ENCODE results near the gene PCCA. TPM values are rescaled to one million over a fixed set of nuclear protein-coding genes. Genes with fewer than 3 reads are reported as not detected.

Gene PCCA
- total RNA-seq, 2 donors from 2014 or later = 19.6 to 38.6 TPM

DNA sequence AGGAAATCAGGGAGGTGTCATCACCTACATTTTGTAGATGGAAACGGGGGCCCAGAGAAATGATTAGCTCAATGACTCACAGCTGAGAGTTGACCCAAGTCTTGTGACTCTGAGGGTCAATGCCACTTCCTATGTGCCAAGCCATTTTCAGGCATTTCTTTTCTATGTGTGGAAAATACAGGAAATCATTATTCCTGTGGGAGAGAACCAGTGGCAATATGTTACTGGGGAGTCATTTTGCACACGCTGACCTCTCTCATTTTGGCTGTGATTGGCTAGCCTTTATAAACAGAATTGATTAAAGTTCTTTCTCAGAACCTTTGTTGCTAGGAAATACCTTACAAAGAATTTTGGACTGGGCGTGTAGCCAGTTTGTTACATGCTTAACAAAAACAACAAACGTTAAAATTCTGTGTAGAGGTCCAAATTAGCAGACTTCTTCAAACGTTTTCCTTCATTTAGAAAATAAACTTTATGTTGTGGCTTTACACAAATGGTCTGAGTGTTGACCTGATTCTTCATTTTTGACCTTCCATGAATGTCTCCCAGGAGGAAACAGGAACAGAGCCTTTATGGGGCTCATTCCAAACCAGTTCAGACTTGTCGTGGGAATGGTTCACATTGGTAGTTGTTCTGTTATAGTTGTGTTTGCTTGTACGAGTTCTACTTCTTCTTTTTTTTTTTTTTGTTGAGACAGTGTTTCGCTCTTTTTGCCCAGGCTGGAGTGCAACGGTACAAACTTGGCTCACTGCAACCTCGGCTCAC, 11.4 kb downstream of the PCCA start:
- H3K4me1 ChIP-seq = peaks cover 0 to 14% of the 10 kb centered on the region in 2 donors
- no peak overlapping the region for H3K27ac ChIP-seq
- no peak for TF ChIP-seq CTCF (IDR thresholded peaks at IDR 0.05)
- H3K36me3 ChIP-seq = no peaks in the 10 kb centered on the region
- H3K27me3 ChIP-seq = no peaks in the 10 kb centered on the region
- DNase-seq (ENCODE audit: low spot score) = no peak
- no peak overlapping the region for H3K4me3 ChIP-seq
- H3K9me3 ChIP-seq = no peaks in the 10 kb centered on the region

DNA sequence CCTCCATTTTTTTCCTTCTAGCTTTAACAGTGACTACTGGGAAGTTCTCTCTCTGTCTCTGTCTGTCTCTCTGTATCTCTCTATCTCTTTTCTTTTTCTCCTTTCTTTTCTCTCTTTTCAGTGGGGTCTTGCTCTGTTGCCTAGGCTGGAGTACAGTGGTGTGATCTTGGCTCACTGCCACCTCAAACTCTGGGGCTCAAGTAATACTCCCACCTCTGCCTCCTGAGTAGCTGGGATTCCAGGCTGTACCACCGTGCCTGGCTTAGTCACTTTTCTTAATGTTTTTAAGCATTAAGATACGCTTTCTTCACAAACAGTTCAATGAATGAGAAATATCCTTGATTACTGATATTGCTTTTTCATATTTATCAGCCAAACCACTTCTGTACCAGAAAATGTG, 13.1 kb downstream of the PCCA start:
- Histone ChIP-seq H3K9me3 (no peaks in the 10 kb centered on the region), H3K4me1 (peaks cover 0 to 14% of the 10 kb centered on the region in 2 donors), H3K27me3 (no peaks in the 10 kb centered on the region), H3K36me3 (no peaks in the 10 kb centered on the region), H3K4me3 (no peak overlapping the region), H3K27ac (no peak overlapping the region)
- no peak for TF ChIP-seq CTCF (IDR thresholded peaks at IDR 0.05)
- no peak for DNase-seq (ENCODE audit: low spot score)

DNA sequence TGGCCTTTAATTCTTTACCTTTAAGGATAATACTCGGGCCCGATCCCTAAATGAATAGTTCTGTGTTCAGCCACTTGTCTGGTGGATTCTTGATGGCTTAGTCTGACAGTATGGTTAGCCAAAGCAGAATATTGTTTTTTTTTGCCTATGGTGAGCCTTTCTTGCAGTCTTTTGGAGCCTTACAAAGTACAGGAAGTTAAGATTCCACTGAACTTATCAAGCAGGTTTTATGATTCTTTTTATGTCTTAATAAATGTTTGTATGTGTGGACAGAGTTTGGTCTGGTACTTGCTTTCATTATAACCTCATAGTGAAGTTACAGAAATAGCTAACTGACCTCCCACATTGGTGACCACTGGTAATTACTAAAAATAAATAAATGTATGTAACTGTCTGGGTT, 17.1 kb downstream of the PCCA start:
- H3K4me1 ChIP-seq = peaks cover 0 to 2% of the 10 kb centered on the region in 2 donors
- DNase-seq (ENCODE audit: low spot score) = no peak

GRCh38 chr13:100106705-100107104, 17.8 kb downstream of the PCCA start:
- no peaks in the 10 kb centered on the region for H3K36me3 ChIP-seq
- TF ChIP-seq CTCF (IDR thresholded peaks at IDR 0.05) = no peak
- no peak overlapping the region for H3K27ac ChIP-seq
- H3K27me3 ChIP-seq = no peaks in the 10 kb centered on the region
- no peak overlapping the region for H3K4me3 ChIP-seq
- H3K9me3 ChIP-seq = no peaks in the 10 kb centered on the region
- DNase-seq (ENCODE audit: low spot score) = no peak
- no peaks in the 10 kb centered on the region for H3K4me1 ChIP-seq

More for the DNA sequence above, 17.1 kb downstream of the PCCA start:
- TF ChIP-seq CTCF (IDR thresholded peaks at IDR 0.05) = no peak
- Histone ChIP-seq H3K36me3 (no peaks in the 10 kb centered on the region), H3K4me3 (no peak overlapping the region), H3K27me3 (no peaks in the 10 kb centered on the region), H3K27ac (no peak overlapping the region), H3K9me3 (no peaks in the 10 kb centered on the region)

DNA sequence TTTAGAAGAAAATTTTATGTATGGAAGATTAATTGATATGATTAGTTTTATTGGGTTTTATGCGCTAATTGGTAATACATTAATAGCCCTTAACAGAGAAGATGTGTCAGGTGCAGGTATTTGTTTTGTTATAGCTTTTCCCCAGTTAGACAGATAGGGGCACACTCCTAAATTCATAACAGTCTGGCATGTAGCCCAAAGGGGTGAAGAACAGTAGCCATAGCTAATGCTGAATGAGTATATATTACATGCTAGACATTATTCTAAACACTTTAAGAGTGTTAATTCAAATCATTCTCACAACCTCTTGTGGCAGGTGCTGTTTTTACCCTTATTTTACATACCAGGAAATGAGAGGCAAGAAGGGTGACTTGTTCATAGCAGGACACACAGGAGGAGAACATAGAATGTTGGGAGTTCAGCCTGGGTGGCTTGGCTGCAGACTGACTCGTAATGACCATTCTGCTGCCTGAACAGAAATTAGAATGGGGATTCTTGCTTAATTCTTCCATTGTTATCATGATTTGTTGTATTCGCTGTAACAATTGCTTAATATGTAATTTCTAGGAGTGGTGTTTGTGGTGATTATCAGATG, 20.1 kb downstream of the PCCA start:
- Histone ChIP-seq H3K27ac (no peak overlapping the region), H3K27me3 (no peaks in the 10 kb centered on the region), H3K4me1 (no peaks in the 10 kb centered on the region), H3K4me3 (no peak overlapping the region), H3K36me3 (peaks cover 12% of the 10 kb centered on the region), H3K9me3 (no peaks in the 10 kb centered on the region)
- no peak for DNase-seq (ENCODE audit: low spot score)
- TF ChIP-seq CTCF (IDR thresholded peaks at IDR 0.05) = no peak
